ENCODE measurements around the gene CHRDL2.

Gene CHRDL2

DNA sequence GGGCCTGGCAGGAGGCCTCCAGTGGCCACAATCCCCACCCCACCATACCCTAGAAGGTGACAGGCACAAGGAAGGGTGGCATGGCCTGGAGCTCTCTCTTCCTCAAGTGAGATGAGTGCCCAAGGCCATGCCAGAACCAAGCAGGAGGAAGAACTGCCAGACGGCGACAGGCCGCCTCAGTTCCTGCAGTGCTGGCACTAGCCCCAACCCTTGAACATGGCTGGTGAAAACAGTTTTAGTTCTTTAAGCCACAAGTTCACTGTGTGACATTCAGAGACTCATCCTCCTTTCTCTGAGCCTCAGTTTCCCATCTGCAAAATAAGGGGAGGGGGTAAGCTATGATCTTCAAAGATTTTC is 9.8 kb downstream of the CHRDL2 start:
- Histone ChIP-seq H3K4me3 (ENCODE audit: low read length) (no peak overlapping the region), H3K9ac (ENCODE audit: low read length) (no peak overlapping the region), H3K27me3 (ENCODE audit: control insufficient read depth, insufficient read depth, low read length) (no peaks in the 10 kb centered on the region), H3K36me3 (ENCODE audit: control insufficient read depth, insufficient read depth, low read length) (no peaks in the 10 kb centered on the region), H3K4me1 (ENCODE audit: control insufficient read depth, insufficient read depth, low read length) (peaks cover 22% of the 10 kb centered on the region), H3K9me3 (ENCODE audit: control insufficient read depth, low read length) (no peaks in the 10 kb centered on the region)

DNA sequence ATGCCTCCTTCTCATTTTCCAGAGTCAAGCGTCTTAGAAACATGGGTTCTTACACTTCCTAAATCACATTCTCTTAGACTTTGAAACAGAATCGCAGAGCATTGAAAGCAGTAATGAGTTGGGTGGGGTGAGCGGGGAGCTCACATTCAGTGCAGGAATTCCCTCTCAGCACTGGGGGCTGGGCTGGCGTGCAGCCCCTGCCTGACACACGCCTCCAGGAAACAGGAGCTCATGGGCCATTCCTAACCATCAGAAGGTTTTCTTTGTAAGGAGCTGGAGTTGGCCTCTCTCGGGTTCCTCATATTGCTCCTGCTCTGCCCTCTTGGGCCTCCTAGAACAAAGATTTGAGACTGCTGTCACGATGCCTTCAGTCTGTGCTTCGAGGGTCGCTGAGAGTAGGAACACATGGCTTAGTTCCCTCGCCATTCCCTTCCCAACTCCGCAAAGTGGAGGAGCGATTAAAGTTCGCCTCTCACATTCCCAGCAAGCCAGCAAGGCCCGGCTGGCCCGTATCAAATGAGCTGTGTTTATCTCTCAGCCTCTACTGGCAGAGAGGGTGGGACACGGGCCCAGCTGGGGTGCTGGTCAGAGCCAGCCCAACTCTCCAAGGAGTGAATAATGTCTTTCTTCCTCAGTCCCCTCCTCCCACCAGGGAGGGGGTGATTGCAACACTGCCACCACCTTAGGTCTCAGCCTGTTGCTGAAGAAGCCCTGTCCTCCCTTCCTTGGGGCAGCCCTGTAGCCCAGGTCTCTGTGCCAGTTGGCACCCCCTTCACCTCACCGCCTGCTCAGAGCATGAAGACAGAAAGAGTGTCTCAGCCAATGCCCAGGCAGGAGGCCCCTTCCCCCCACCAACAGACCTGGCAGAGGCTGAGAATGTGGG is 10.4 kb downstream of the CHRDL2 start:
- Histone ChIP-seq H3K4me3 (ENCODE audit: low read length) (no peak overlapping the region), H3K4me1 (ENCODE audit: control insufficient read depth, insufficient read depth, low read length) (peaks cover 16% of the 10 kb centered on the region), H3K9ac (ENCODE audit: low read length) (no peak overlapping the region), H3K9me3 (ENCODE audit: control insufficient read depth, low read length) (no peaks in the 10 kb centered on the region), H3K36me3 (ENCODE audit: control insufficient read depth, insufficient read depth, low read length) (no peaks in the 10 kb centered on the region), H3K27me3 (ENCODE audit: control insufficient read depth, insufficient read depth, low read length) (no peaks in the 10 kb centered on the region)

- Histone ChIP-seq H3K4me1 (ENCODE audit: control insufficient read depth, insufficient read depth, low read length) (peaks cover 14% of the 10 kb centered on the region), H3K36me3 (ENCODE audit: control insufficient read depth, insufficient read depth, low read length) (no peaks in the 10 kb centered on the region), H3K9me3 (ENCODE audit: control insufficient read depth, low read length) (no peaks in the 10 kb centered on the region), H3K27me3 (ENCODE audit: control insufficient read depth, insufficient read depth, low read length) (no peaks in the 10 kb centered on the region), H3K9ac (ENCODE audit: low read length) (no peak overlapping the region), H3K4me3 (ENCODE audit: low read length) (no peak overlapping the region)
Measured at GRCh38 chr11:74719011-74719410, 12.2 kb downstream of the CHRDL2 start.

- Histone ChIP-seq H3K4me1 (ENCODE audit: control insufficient read depth, insufficient read depth, low read length) (peaks cover 14% of the 10 kb centered on the region), H3K9me3 (ENCODE audit: control insufficient read depth, low read length) (no peaks in the 10 kb centered on the region), H3K9ac (ENCODE audit: low read length) (no peak overlapping the region), H3K4me3 (ENCODE audit: low read length) (no peak overlapping the region), H3K27me3 (ENCODE audit: control insufficient read depth, insufficient read depth, low read length) (no peaks in the 10 kb centered on the region), H3K36me3 (ENCODE audit: control insufficient read depth, insufficient read depth, low read length) (no peaks in the 10 kb centered on the region)
Measured at GRCh38 chr11:74717221-74717969, 13.8 kb downstream of the CHRDL2 start.

- Histone ChIP-seq H3K4me3 (ENCODE audit: low read length) (no peak overlapping the region), H3K27me3 (ENCODE audit: control insufficient read depth, insufficient read depth, low read length) (no peaks in the 10 kb centered on the region), H3K9me3 (ENCODE audit: control insufficient read depth, low read length) (no peaks in the 10 kb centered on the region), H3K4me1 (ENCODE audit: control insufficient read depth, insufficient read depth, low read length) (no peaks in the 10 kb centered on the region), H3K9ac (ENCODE audit: low read length) (no peak overlapping the region), H3K36me3 (ENCODE audit: control insufficient read depth, insufficient read depth, low read length) (no peaks in the 10 kb centered on the region)
Measured at GRCh38 chr11:74714904-74715303, 16.3 kb downstream of the CHRDL2 start.

DNA sequence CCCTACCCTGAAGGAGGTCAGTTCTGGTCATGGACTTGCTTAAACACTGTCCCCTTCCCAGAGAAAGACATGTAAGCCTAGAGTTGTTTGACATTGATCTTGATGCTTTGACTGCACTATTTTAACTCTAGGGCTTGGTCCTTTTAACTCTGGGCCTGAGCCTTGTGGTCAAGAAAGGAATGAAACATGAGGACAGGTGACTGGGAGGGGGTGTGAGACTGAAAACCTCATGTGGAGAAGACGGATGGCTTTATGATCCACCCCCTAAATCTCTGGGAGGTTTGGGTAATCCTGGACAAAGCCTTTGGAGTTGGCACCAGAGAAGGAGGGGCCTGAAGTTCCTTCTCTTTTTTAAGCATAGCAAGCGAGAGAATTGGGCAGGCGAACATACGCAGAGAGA is 17.5 kb downstream of the CHRDL2 start:
- Histone ChIP-seq H3K4me3 (ENCODE audit: low read length) (no peak overlapping the region), H3K36me3 (ENCODE audit: control insufficient read depth, insufficient read depth, low read length) (no peaks in the 10 kb centered on the region), H3K9ac (ENCODE audit: low read length) (no peak overlapping the region), H3K27me3 (ENCODE audit: control insufficient read depth, insufficient read depth, low read length) (no peaks in the 10 kb centered on the region), H3K4me1 (ENCODE audit: control insufficient read depth, insufficient read depth, low read length) (no peaks in the 10 kb centered on the region), H3K9me3 (ENCODE audit: control insufficient read depth, low read length) (no peaks in the 10 kb centered on the region)

DNA sequence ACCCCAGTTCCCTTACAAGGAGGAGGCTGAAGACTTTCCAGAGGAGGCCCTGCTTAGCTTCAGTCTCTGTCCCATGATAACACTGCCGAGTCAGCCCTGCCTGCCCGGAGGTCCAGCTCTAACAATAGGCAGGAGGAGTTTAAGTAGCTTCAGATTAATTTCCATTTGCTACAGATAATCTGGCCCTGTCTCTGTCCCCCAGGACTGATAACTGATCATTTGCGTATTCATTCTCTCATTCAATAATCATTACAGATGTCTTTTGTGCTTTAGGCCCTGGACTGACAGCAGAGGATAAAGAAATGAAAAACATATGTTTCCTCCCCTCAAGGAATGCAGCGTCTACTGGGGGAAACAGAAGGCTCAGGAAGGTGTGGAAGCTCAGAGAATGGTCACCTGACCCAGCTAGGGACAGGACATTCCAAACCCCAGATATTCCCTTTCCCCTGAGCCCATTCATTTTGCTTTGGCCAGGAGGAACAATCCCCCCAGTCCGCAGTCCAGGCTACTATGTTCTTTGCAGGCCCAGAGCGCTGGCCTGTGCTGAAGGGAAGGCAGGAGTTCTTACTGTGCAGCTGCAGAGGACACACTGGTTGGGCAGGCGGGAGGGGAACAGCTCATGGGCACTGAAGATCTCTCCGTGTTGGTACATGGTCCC is 20.8 kb downstream of the CHRDL2 start:
- no peaks in the 10 kb centered on the region for H3K4me1 ChIP-seq (ENCODE audit: control insufficient read depth, insufficient read depth, low read length)
- no peaks in the 10 kb centered on the region for H3K27me3 ChIP-seq (ENCODE audit: control insufficient read depth, insufficient read depth, low read length)
- no peak overlapping the region for H3K9ac ChIP-seq (ENCODE audit: low read length)
- H3K4me3 ChIP-seq (ENCODE audit: low read length), result no peak overlapping the region
- no peaks in the 10 kb centered on the region for H3K36me3 ChIP-seq (ENCODE audit: control insufficient read depth, insufficient read depth, low read length)
- H3K9me3 ChIP-seq (ENCODE audit: control insufficient read depth, low read length), result no peaks in the 10 kb centered on the region

GRCh38 chr11:74709175-74709574 is 22.1 kb downstream of the CHRDL2 start:
- Histone ChIP-seq H3K27me3 (ENCODE audit: control insufficient read depth, insufficient read depth, low read length) (no peaks in the 10 kb centered on the region), H3K4me1 (ENCODE audit: control insufficient read depth, insufficient read depth, low read length) (no peaks in the 10 kb centered on the region), H3K9ac (ENCODE audit: low read length) (no peak overlapping the region), H3K9me3 (ENCODE audit: control insufficient read depth, low read length) (no peaks in the 10 kb centered on the region), H3K4me3 (ENCODE audit: low read length) (no peak overlapping the region), H3K36me3 (ENCODE audit: control insufficient read depth, insufficient read depth, low read length) (no peaks in the 10 kb centered on the region)

GRCh38 chr11:74707602-74708510 is 23.4 kb downstream of the CHRDL2 start:
- no peaks in the 10 kb centered on the region for H3K36me3 ChIP-seq (ENCODE audit: control insufficient read depth, insufficient read depth, low read length)
- H3K9me3 ChIP-seq (ENCODE audit: control insufficient read depth, low read length), result no peaks in the 10 kb centered on the region
- no peak overlapping the region for H3K4me3 ChIP-seq (ENCODE audit: low read length)
- H3K9ac ChIP-seq (ENCODE audit: low read length), result no peak overlapping the region
- no peaks in the 10 kb centered on the region for H3K4me1 ChIP-seq (ENCODE audit: control insufficient read depth, insufficient read depth, low read length)
- H3K27me3 ChIP-seq (ENCODE audit: control insufficient read depth, insufficient read depth, low read length), result no peaks in the 10 kb centered on the region

- H3K4me3 ChIP-seq (ENCODE audit: low read length), result no peak overlapping the region
- H3K9ac ChIP-seq (ENCODE audit: low read length), result no peak overlapping the region
- H3K9me3 ChIP-seq (ENCODE audit: control insufficient read depth, low read length), result no peaks in the 10 kb centered on the region
- no peaks in the 10 kb centered on the region for H3K27me3 ChIP-seq (ENCODE audit: control insufficient read depth, insufficient read depth, low read length)
- H3K4me1 ChIP-seq (ENCODE audit: control insufficient read depth, insufficient read depth, low read length), result no peaks in the 10 kb centered on the region
- H3K36me3 ChIP-seq (ENCODE audit: control insufficient read depth, insufficient read depth, low read length), result no peaks in the 10 kb centered on the region
Measured at GRCh38 chr11:74707182-74707581, 24.0 kb downstream of the CHRDL2 start.

- H3K4me1 ChIP-seq (ENCODE audit: control insufficient read depth, insufficient read depth, low read length), result no peaks in the 10 kb centered on the region
- no peak overlapping the region for H3K4me3 ChIP-seq (ENCODE audit: low read length)
- no peaks in the 10 kb centered on the region for H3K27me3 ChIP-seq (ENCODE audit: control insufficient read depth, insufficient read depth, low read length)
- H3K36me3 ChIP-seq (ENCODE audit: control insufficient read depth, insufficient read depth, low read length), result no peaks in the 10 kb centered on the region
- H3K9me3 ChIP-seq (ENCODE audit: control insufficient read depth, low read length), result no peaks in the 10 kb centered on the region
- H3K9ac ChIP-seq (ENCODE audit: low read length), result no peak overlapping the region
Measured at GRCh38 chr11:74703211-74703610, 28.0 kb downstream of the CHRDL2 start.
